ENCODE results near the gene YOD1. TPM values are rescaled to one million over a fixed set of nuclear protein-coding genes. Genes with fewer than 3 reads are reported as not detected.
A peak's percentile ranks its signal among the peaks of the same experiment; 100 is the strongest.
"Not testable (repeated sequence)": the region's sequence is repeated elsewhere in the genome, so short reads cannot be mapped to it uniquely, and the experiment has no call there.

Gene YOD1
- total and polyA plus RNA-seq, 7 donors: 1.2 to 7.8 (median 5.2) TPM

- no peak for TF ChIP-seq CTCF (IDR thresholded peaks at IDR 0.05)
- no peak for TF ChIP-seq POLR2AphosphoS5 (IDR thresholded peaks at IDR 0.05)
- no peak for TF ChIP-seq EP300 (IDR thresholded peaks at IDR 0.05)
- TF ChIP-seq POLR2A (IDR thresholded peaks at IDR 0.05): no peak
- H3K36me3 ChIP-seq: peaks cover 7 to 28% (median 9%) of the 10 kb centered on the region in 4 donors
- intact Hi-C loops (cut with DNase I): no loop called here
- H3K4me3 ChIP-seq: peak overlapping the region; percentile 76 to 92 (median 90)
- DNase-seq: no peak
- H3K27me3 ChIP-seq: no peaks in the 10 kb centered on the region
- WGBS, 2 donors: 50 to 63% methylated on average over 8 of the region's 8 CpGs
- H3K4me1 ChIP-seq: peaks cover 0 to 66% (median 56%) of the 10 kb centered on the region in 4 donors
- H3K27ac ChIP-seq: peak overlapping the region; percentile 86 to 95 (median 90)
- no peaks in the 10 kb centered on the region for H3K9me3 ChIP-seq
These were observed 1.5 kb downstream of the YOD1 start for GRCh38 chr1:207049514-207049913.

DNA sequence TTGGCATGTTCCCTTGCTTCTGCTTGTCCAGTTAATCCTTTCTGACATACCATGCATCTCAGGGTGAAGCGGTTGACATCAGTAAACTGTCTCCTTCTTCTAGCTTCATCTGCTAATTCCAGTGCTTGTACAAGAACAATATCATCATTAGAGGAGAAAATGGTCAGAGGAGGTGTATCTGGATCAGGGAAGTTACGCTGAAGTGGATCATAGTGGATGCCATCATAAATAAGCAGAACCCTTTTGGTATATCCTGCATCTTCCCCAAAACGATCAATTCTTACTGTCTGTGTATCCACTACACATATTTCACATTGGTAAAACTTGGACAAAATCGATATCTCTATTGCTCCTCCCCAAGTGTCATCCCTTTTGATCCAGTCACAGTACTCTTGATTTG is 2.0 kb downstream of the YOD1 start:
- Histone ChIP-seq H3K36me3 (peaks cover 7 to 28% (median 9%) of the 10 kb centered on the region in 4 donors), H3K4me3 (no peak overlapping the region), H3K27ac (peak overlapping the region in 3 of 4 donors; percentile 86 to 95 (median 89)), H3K9me3 (no peaks in the 10 kb centered on the region), H3K27me3 (no peaks in the 10 kb centered on the region), H3K4me1 (peaks cover 0 to 66% (median 56%) of the 10 kb centered on the region in 4 donors)
- TF ChIP-seq POLR2A (IDR thresholded peaks at IDR 0.05) (no peak), EP300 (IDR thresholded peaks at IDR 0.05) (no peak), CTCF (IDR thresholded peaks at IDR 0.05) (no peak), POLR2AphosphoS5 (IDR thresholded peaks at IDR 0.05) (no peak)
- intact Hi-C loops (cut with DNase I): no loop called here
- no peak for DNase-seq
- 72 to 91% methylated on average over 4 of the region's 4 CpGs for WGBS, 2 donors

DNA sequence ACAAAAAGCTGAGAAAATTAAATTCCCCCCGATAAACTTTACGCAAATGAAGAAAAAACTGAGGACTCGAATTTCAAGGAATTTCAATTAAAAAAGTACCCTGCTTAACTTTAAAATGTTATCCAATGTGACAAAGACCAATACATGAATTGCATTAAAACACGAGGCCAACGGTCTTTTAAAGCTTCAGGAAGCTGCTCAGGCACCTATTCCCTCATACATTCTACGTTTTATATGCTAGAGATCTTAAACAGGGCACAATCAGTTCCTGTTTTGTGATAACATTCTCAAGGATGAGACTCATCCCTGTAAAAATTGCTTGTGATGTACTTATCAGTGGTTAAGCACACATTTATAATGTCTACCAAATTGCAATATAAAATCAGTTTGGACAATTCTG is 3.0 kb downstream of the YOD1 start:
- no peak for TF ChIP-seq EP300 (IDR thresholded peaks at IDR 0.05)
- no peak for TF ChIP-seq POLR2AphosphoS5 (IDR thresholded peaks at IDR 0.05)
- no peak for TF ChIP-seq CTCF (IDR thresholded peaks at IDR 0.05)
- TF ChIP-seq POLR2A (IDR thresholded peaks at IDR 0.05): no peak
- Histone ChIP-seq H3K27me3 (no peaks in the 10 kb centered on the region), H3K4me1 (peaks cover 0 to 66% (median 54%) of the 10 kb centered on the region in 4 donors), H3K4me3 (no peak overlapping the region), H3K36me3 (peaks cover 7 to 28% (median 9%) of the 10 kb centered on the region in 4 donors), H3K27ac (no peak overlapping the region), H3K9me3 (no peaks in the 10 kb centered on the region)
- intact Hi-C loops (cut with DNase I): no loop called here
- 63 to 79% methylated on average over 6 of the region's 6 CpGs for WGBS, 2 donors
- DNase-seq: no peak

- H3K27me3 ChIP-seq: no peaks in the 10 kb centered on the region
- peaks cover 7 to 28% (median 9%) of the 10 kb centered on the region in 4 donors for H3K36me3 ChIP-seq
- WGBS, 2 donors: 93 to 95% methylated on average over 1 of the region's 1 CpG
- TF ChIP-seq POLR2AphosphoS5 (IDR thresholded peaks at IDR 0.05): no peak
- TF ChIP-seq CTCF (IDR thresholded peaks at IDR 0.05): no peak
- no peak for TF ChIP-seq POLR2A (IDR thresholded peaks at IDR 0.05)
- TF ChIP-seq EP300 (IDR thresholded peaks at IDR 0.05): no peak
- intact Hi-C loops (cut with DNase I): no loop called here
- no peak overlapping the region for H3K4me3 ChIP-seq
- H3K27ac ChIP-seq: no peak overlapping the region
- H3K9me3 ChIP-seq: no peaks in the 10 kb centered on the region
- DNase-seq: no peak
- H3K4me1 ChIP-seq: peaks cover 0 to 66% (median 53%) of the 10 kb centered on the region in 4 donors
These were observed 3.5 kb downstream of the YOD1 start for GRCh38 chr1:207047505-207047904.

DNA sequence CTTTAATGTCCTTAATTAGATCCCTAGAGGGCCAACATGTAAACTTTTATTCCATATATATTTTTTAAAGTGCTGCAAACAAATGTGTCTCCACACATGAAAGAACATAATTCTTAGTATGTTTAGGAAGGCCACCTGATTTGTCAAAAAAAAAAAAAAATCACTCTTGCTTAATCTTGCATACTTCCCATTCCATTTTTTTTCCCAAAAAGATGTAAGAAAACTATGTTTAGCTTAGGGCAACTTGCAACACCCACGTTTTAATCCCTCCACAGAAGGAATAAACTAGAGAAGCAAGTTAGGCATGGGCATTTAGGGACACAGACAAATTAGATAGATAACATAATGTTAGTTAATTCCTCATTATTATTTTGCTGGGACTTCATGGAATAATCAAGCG is 5.6 kb downstream of the YOD1 start:
- Histone ChIP-seq H3K4me3 (no peak overlapping the region), H3K36me3 (peaks cover 7 to 28% (median 9%) of the 10 kb centered on the region in 4 donors), H3K27ac (no peak overlapping the region), H3K27me3 (no peaks in the 10 kb centered on the region), H3K9me3 (no peaks in the 10 kb centered on the region), H3K4me1 (peaks cover 0 to 52% (median 39%) of the 10 kb centered on the region in 4 donors)
- DNase-seq: no peak
- intact Hi-C loops (cut with DNase I): no loop called here
- 74 to 84% methylated on average over 2 of the region's 2 CpGs for WGBS, 2 donors
- TF ChIP-seq EP300 (IDR thresholded peaks at IDR 0.05): no peak
- no peak for TF ChIP-seq POLR2A (IDR thresholded peaks at IDR 0.05)
- TF ChIP-seq POLR2AphosphoS5 (IDR thresholded peaks at IDR 0.05): no peak
- no peak for TF ChIP-seq CTCF (IDR thresholded peaks at IDR 0.05)

DNA sequence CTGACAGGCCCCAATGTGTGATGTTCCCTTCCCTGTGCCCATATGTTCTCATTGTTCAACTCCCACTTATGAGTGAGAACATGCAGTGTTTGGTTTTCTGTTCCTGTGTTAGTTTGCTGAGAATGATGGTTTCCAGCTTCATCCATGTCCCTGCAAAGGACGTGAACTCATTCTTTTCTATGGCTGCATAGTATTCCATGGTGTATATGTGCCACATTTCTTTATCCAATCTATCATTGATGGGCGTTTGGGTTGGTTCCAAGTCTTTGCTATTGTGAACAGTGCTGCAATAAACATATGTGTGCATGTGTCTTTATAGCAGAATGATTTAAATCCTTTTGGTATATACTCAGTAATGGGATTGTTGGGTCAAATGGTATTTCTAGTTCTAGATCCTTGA is 9.6 kb downstream of the YOD1 start:
- intact Hi-C loops (cut with DNase I); DNase-seq; H3K9me3 ChIP-seq; H3K27me3 ChIP-seq; H3K4me3 ChIP-seq; H3K36me3 ChIP-seq; H3K27ac ChIP-seq: not testable (repeated sequence)
- WGBS, 2 donors: 92 to 94% methylated on average over 2 of the region's 2 CpGs
- H3K4me1 ChIP-seq: peaks cover 0 to 18% (median 13%) of the 10 kb centered on the region in 4 donors

All from sigmoid colon (tissue), 7 donors.